HG03045 (cell line): ENCODE data around the gene SPG7.

Experiments
- ATAC-seq: cut with Tn5 transposase; IDR thresholded peaks from one replicate; pipeline ENCODE4 v1.9.1; 2021; ENCODE audit warnings: mild to moderate bottlenecking, moderate library complexity; ENCODE audit not compliant: unreplicated experiment

SPG7 gene

GRCh38 chr16:89510526-89510925 lies 2.3 kb downstream of the SPG7 start:
- no peak for ATAC-seq

GRCh38 chr16:89511374-89511773 lies 3.2 kb downstream of the SPG7 start:
- no peak for ATAC-seq

GRCh38 chr16:89512453-89512852 lies 4.2 kb downstream of the SPG7 start:
- no peak for ATAC-seq

- ATAC-seq, result no peak
Measured at GRCh38 chr16:89517128-89517527, 8.9 kb downstream of the SPG7 start.

- no peak for ATAC-seq
Measured at GRCh38 chr16:89519881-89520280, 11.7 kb downstream of the SPG7 start.

- ATAC-seq, result no peak
Measured at GRCh38 chr16:89522287-89522686, 14.1 kb downstream of the SPG7 start.

GRCh38 chr16:89523680-89524344 lies 15.6 kb downstream of the SPG7 start:
- no peak for ATAC-seq

GRCh38 chr16:89525146-89525913 lies 17.1 kb downstream of the SPG7 start:
- ATAC-seq, result no peak

GRCh38 chr16:89529097-89529496 lies 20.9 kb downstream of the SPG7 start:
- ATAC-seq, result no peak

GRCh38 chr16:89530401-89531381 lies 22.5 kb downstream of the SPG7 start:
- ATAC-seq, result no peak

- no peak for ATAC-seq
Measured at GRCh38 chr16:89531821-89532526, 23.8 kb downstream of the SPG7 start.

GRCh38 chr16:89534252-89534756 lies 26.1 kb downstream of the SPG7 start:
- no peak for ATAC-seq

GRCh38 chr16:89536371-89536770 lies 28.2 kb downstream of the SPG7 start:
- ATAC-seq, result no peak

GRCh38 chr16:89536886-89537548 lies 28.8 kb downstream of the SPG7 start:
- ATAC-seq, result no peak

GRCh38 chr16:89537549-89537925 lies 29.3 kb downstream of the SPG7 start:
- ATAC-seq, result no peak

GRCh38 chr16:89538286-89538685 lies 30.1 kb downstream of the SPG7 start:
- no peak for ATAC-seq

- no peak for ATAC-seq
Measured at GRCh38 chr16:89540557-89540956, 32.4 kb downstream of the SPG7 start.

- no peak for ATAC-seq
Measured at GRCh38 chr16:89541792-89542191, 33.6 kb downstream of the SPG7 start.

GRCh38 chr16:89544113-89544512 lies 35.9 kb downstream of the SPG7 start:
- ATAC-seq, result no peak

- no peak for ATAC-seq
Measured at GRCh38 chr16:89544713-89545043, 36.5 kb downstream of the SPG7 start.
